A673 (cell line): Measurements from ENCODE around the gene CDC14C. TPM values are rescaled to one million over a fixed set of nuclear protein-coding genes. Genes with fewer than 3 reads are reported as not detected.

ENCODE experiments used
- BruUV-seq: library from RNA; stranded (reverse); fragments of 400-500 nt; replicated peaks from 2 replicates; lab custom pipeline; 2021; lab: Mats Ljungman, UMichigan
- CTCF ChIA-PET: fragments of 300-600 bp; sonication (Branson Sonifier 250); formaldehyde crosslinking; loops from one replicate; lab custom pipeline; 2022; ENCODE audit warnings: antibody characterized with exemption; lab: Charles Lee
- POLR2A ChIA-PET: fragments of 300-600 bp; sonication (Branson Sonifier 250); formaldehyde crosslinking; loops from one replicate; lab custom pipeline; 2022; ENCODE audit warnings: antibody characterized with exemption; ENCODE audit not compliant: low non-redundant PET; lab: Charles Lee
- DNase-seq: peaks from one replicate; pipeline ENCODE4 v3.0.0-alpha.2; 2015; ENCODE audit warnings: low spot score
- H3K27ac ChIP-seq: fragments of 200-600 bp; sonication (generic); 2 replicates; pipeline ENCODE4 v1.5.1; 2016; ENCODE audit warnings: mixed run types, low read depth, mild to moderate bottlenecking, mixed read lengths, antibody characterized with exemption, low read length; ENCODE audit not compliant: poor library complexity, severe bottlenecking
- H3K27me3 ChIP-seq: fragments of 200-600 bp; sonication (generic); replicated peaks from 2 replicates; pipeline ENCODE4 v1.6.1; 2017; ENCODE audit warnings: mixed run types, low read depth, mild to moderate bottlenecking, mixed read lengths, antibody characterized with exemption, low read length; ENCODE audit not compliant: insufficient read depth, poor library complexity
- H3K36me3 ChIP-seq: fragments of 200-600 bp; sonication (generic); 2 replicates; pipeline ENCODE4 v1.6.1; 2016; ENCODE audit warnings: mixed run types, mild to moderate bottlenecking, mixed read lengths, antibody characterized with exemption, low read length; ENCODE audit not compliant: insufficient read depth, poor library complexity, severe bottlenecking
- H3K4me1 ChIP-seq: fragments of 200-600 bp; sonication (generic); 2 replicates; pipeline ENCODE4 v1.6.1; 2017; ENCODE audit warnings: mixed run types, mild to moderate bottlenecking, mixed read lengths, antibody characterized with exemption, low read length; ENCODE audit not compliant: insufficient read depth, poor library complexity, severe bottlenecking
- H3K4me3 ChIP-seq: fragments of 200-600 bp; sonication (generic); 2 replicates; pipeline ENCODE4 v1.5.1; 2016; ENCODE audit warnings: low read depth, mixed run types, mild to moderate bottlenecking, mixed read lengths, low read length; ENCODE audit not compliant: poor library complexity, severe bottlenecking
- H3K9me3 ChIP-seq: fragments of 200-600 bp; sonication (generic); 2 replicates; pipeline ENCODE4 v1.6.1; 2016; ENCODE audit warnings: mixed run types, low read depth, mild to moderate bottlenecking, mixed read lengths, antibody characterized with exemption, low read length; ENCODE audit not compliant: poor library complexity, severe bottlenecking
- CTCF ChIP-seq: fragments of 300-800, 200-600 bp; sonication (generic); conservative IDR thresholded peaks from 2 replicates; pipeline ENCODE4 v1.5.1; 2017; ENCODE audit warnings: low read depth, mild to moderate bottlenecking, antibody characterized with exemption, low read length, moderate library complexity, mixed read lengths
- EZH2 ChIP-seq: fragments of 200-600 bp; sonication (generic); IDR thresholded peaks from 2 replicates; pipeline ENCODE4 v1.6.1; 2017; ENCODE audit warnings: borderline replicate concordance, low read depth, mild to moderate bottlenecking, mixed read lengths, antibody characterized with exemption, low read length; ENCODE audit not compliant: poor library complexity, severe bottlenecking
- intact Hi-C: fragments of 100-400 bp; cut with micrococcal nuclease; formaldehyde crosslinking; loops from one replicate; pipeline ENCODE4 v1.10.0; 2022; ENCODE audit not compliant: unreplicated experiment
- total RNA-seq: library from RNA; stranded (reverse); gene quantifications from 2 replicates; pipeline ENCODE4 v1.2.3, GENCODE V29; 2021

CDC14C gene
- total RNA-seq, 1 experiment from 2014 or later = not detected

GRCh38 chr7:48938539-48939295, 14.4 kb downstream of the CDC14C start:
- Histone ChIP-seq H3K4me1 (no peaks in the 10 kb centered on the region), H3K27me3 (no peaks in the 10 kb centered on the region), H3K9me3 (peaks cover 6% of the 10 kb centered on the region), H3K36me3 (no peaks in the 10 kb centered on the region), H3K4me3 (no peak overlapping the region), H3K27ac (no peak overlapping the region)
- no peak for TF ChIP-seq CTCF
- TF ChIP-seq EZH2 = no peak
- intact Hi-C loops = no loop called here
- BruUV-seq = no TSS peak
- DNase-seq = no peak
- ChIA-PET CTCF (no interaction called here), POLR2A (interaction anchor here (0.7 kb wide), 1 partner anchor 48 kb away, joined by 7 read pairs; no protein-coding TSS in a partner anchor)

- Histone ChIP-seq H3K36me3 (no peaks in the 10 kb centered on the region), H3K27me3 (no peaks in the 10 kb centered on the region), H3K27ac (no peak overlapping the region), H3K4me1 (no peaks in the 10 kb centered on the region), H3K4me3 (no peak overlapping the region), H3K9me3 (peaks cover 11% of the 10 kb centered on the region)
- DNase-seq = no peak
- CTCF ChIA-PET = no interaction called here
- BruUV-seq = no TSS peak
- intact Hi-C loops = no loop called here
- POLR2A ChIA-PET = no interaction called here
- TF ChIP-seq CTCF (no peak), EZH2 (no peak)
Measured at GRCh38 chr7:48943279-48943990, 19.1 kb downstream of the CDC14C start.

GRCh38 chr7:48955916-48956315, 31.6 kb downstream of the CDC14C start:
- H3K27me3 ChIP-seq = no peaks in the 10 kb centered on the region
- H3K9me3 ChIP-seq = peaks cover 20% of the 10 kb centered on the region
- POLR2A ChIA-PET = no interaction called here
- intact Hi-C loops = no loop called here
- TF ChIP-seq CTCF (no peak), EZH2 (no peak)
- CTCF ChIA-PET = no interaction called here
- BruUV-seq = no TSS peak
- H3K36me3 ChIP-seq = no peaks in the 10 kb centered on the region
- no peaks in the 10 kb centered on the region for H3K4me1 ChIP-seq
- no peak for DNase-seq
- H3K4me3 ChIP-seq = no peak overlapping the region
- no peak overlapping the region for H3K27ac ChIP-seq
